NOMO-1 (cell line): ENCODE data around the gene CCNT2.
"Not testable (repeated sequence)": the region's sequence is repeated elsewhere in the genome, so short reads cannot be mapped to it uniquely, and the experiment has no call there.

Source experiments
- DNase-seq, 2 experiments: peaks; one replicate each; lab custom pipeline; 2025; ENCODE audit not compliant: unreplicated experiment in 2 of 2; lab: John Stamatoyannopoulos, UW

CCNT2 gene

DNA sequence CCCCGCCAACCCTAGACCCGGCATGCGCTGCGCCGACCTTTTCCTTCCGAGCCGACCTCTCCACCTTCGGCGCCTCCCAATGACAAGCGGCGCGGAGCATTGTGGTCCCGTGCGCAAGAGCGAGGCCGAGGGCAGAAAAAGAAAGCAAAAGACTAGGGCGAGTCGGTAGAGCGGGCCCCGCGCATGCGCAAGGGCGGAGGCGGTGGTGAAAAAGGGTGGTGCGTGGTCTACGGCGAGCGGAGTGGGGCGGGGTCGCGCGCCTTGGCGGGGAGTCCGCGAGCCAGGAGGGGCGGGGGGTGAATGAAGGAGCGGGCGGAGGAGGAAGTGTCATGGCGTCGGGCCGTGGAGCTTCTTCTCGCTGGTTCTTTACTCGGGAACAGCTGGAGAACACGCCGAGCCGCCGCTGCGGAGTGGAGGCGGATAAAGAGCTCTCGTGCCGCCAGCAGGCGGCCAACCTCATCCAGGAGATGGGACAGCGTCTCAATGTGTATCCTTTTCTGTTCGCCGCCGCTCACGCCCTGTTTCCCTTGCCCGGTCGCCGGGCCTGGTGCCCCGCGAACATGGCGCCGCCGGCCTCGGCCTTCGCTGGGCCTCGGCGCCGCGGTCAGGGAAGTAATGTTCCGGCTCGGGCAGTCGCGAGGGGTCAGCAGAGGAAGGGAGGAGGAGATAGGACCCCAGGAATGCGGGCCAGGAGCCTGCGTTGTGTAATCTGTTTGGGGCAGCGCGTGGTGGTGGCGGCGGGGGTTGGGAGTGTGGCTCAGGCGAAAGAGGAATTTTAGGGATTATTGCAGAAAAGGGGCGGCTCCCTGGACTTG is at the start of gene CCNT2:
TSS of gene CCNT2 (plus strand) at position 297 of the 815 bp plus-strand sequence. CDS start at position 330, 33 bp downstream.
- peak; percentile 98 to 99 for DNase-seq

DNA sequence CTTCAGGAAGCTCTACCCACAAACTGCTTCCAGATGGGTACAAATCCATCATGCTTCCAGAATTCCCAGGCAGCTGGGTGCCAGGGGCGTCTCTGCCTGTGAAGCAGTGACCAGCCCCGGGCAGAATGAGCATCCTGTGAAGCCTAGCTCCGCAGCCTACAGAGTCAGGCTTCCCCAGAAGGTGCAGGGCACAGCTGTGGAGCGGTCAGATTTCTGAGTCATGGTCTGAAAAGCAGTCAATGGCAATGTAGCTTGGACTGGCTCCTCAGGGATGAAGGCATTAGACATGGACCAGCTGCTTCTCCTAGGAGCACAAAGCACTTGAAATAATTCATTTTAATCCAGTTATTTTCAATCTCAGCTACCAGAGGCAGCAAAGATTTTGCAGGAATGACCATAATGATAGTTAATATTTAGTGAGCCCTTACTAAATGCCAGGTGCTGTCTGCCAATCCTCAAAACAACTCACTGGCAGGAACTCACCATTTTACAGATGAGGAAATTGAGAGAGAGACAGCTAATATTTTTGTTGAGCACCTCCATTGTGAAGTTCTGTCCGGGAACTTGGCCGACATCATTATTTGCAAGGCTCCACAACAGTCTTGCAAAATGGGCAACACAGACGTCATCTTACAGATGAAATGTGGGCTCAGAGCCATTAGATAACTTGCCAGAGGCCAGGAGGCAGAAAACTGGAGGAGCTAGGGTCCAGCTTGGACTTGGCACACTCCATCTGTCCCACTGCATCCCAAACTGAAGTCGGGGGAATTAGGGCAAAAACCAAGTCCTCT is 48.5 kb upstream of the CCNT2 start:
- DNase-seq: no peak

GRCh38 chr2:134873152-134873551 is 45.5 kb upstream of the CCNT2 start:
- no peak for DNase-seq

DNA sequence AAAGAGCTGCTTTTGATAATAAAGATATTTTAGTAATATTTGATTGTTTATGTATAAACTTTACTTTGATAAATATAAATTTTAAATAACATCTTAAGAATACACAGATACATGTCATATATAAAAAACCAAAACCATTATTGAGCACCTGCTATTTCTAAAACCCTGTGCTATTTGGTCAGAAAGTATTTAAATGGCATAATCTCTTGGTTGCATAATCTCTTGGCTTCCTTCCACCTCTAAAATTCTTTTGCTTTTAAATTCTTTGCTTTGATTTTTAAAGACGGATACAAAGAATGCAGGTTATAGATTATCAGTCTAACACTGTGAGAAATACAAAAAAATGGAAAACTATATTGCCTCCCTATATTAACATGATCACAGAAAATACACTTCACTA is 43.3 kb upstream of the CCNT2 start:
- no peak for DNase-seq

GRCh38 chr2:134882773-134883172 is 35.8 kb upstream of the CCNT2 start:
- DNase-seq: no peak

DNA sequence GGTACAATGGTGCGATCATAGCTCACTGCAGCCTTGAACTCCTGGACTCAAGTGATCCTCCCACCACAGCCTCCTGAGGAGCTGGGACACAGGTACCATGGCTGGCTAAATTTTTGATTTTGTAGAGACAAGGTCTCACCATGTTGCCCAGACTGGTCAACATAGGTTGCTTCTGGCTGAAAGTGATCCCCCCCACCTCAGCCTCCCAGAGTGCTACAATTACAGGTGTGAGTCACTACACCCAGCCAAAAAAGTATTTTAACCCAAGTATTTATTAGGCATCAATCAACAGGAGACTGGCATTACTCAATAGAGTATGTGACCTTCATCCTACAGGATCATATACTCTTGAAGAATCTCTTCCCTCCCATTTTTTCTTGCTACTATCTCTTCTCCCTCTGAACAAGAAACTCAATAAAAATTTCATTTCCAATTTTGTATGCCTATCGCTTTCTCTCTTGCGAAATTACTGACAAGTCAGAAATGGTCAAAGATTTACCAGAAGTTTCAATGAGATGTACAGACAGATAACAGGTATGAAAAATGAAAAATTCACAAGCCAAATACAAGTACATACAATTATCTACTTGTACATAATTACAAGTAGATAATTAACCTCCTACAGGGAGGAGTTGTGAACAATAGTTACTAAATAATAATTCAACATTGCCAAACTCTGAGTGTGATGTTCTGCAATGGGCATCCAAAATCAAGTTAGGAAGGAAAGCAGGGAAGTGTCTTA is 34.9 kb upstream of the CCNT2 start:
- no peak for DNase-seq

- DNase-seq: no peak
Measured at GRCh38 chr2:134884435-134884834, 34.2 kb upstream of the CCNT2 start.

DNA sequence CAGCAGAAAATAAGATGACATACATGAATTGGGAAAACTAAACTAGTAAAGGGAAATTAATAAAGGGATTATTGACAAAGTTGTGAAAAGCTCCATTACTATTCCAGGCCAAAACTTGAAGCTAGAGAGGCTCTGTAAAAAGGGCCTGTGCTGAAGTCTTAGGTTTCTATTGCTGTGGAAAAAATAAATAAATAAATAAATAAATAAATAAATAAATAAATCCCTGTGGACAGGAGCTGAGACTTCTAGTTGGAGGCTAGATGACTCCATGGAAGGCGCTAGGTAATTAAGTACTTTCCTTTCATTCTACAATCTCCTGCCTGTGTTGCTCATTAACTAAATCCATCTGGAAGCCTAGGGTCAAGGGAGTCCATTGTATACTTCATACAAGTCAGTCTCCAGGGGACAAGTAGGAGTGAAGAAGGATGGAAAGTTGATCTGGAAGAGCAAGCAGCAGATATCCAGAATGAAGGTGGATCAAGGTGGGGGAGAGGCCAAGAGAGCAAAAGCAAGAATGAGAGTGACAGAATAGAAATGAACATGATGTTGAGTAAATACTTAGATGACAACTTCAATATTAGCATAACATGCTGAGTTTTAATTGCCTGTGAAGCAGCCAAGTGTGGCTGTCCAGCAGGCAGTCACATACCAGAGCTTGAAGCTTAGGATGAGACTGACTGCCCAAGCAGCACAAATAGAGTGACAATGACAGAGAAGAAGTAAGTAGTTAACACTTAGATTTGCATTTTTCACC is 26.2 kb upstream of the CCNT2 start:
- DNase-seq: no peak

GRCh38 chr2:134897932-134898331 is 20.7 kb upstream of the CCNT2 start:
- no peak for DNase-seq

GRCh38 chr2:134899204-134899603 is 19.4 kb upstream of the CCNT2 start:
- DNase-seq: no peak

- DNase-seq: no peak
Measured at GRCh38 chr2:134900151-134900550, 18.5 kb upstream of the CCNT2 start.

DNA sequence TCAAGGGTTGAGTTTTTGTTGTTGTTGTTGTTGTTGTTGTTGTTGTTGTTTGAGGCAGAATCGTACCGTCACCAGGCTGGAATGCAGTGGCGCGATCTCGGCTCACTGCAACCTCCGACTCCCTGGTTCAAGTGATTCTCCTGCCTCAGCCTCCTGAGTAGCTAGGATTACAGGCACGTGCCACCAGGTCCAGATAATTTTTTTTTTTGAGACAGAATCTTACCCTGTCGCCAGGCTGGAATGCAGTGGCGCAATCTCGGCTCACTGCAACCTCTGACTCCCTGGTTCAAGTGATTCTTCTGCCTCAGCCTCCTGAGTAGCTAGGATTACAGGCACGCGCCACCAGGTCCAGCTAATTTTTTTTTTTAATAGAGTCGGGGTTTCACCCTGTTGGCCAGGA is 14.9 kb upstream of the CCNT2 start:
- not testable (repeated sequence) for DNase-seq

DNA sequence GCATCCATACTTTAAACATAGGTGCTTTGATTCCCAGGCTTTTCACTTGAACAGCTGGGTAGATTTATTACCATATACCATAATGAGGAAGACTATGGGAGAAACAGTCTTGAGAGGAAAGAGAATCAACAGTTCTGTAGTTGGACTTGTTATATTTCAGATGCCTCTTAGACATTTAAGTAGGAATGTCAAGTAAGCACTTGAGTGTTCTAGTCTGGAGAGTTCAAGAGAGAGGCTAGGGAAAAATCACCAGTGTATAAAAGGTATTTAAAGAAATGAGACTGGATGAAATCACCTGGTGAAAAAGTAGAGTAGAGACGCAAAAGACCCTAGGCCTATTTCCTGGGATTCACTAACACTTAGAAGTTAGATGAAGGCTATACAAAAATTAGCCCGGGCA is 13.5 kb upstream of the CCNT2 start:
- DNase-seq: no peak

GRCh38 chr2:134906726-134907125 is 11.9 kb upstream of the CCNT2 start:
- no peak for DNase-seq

DNA sequence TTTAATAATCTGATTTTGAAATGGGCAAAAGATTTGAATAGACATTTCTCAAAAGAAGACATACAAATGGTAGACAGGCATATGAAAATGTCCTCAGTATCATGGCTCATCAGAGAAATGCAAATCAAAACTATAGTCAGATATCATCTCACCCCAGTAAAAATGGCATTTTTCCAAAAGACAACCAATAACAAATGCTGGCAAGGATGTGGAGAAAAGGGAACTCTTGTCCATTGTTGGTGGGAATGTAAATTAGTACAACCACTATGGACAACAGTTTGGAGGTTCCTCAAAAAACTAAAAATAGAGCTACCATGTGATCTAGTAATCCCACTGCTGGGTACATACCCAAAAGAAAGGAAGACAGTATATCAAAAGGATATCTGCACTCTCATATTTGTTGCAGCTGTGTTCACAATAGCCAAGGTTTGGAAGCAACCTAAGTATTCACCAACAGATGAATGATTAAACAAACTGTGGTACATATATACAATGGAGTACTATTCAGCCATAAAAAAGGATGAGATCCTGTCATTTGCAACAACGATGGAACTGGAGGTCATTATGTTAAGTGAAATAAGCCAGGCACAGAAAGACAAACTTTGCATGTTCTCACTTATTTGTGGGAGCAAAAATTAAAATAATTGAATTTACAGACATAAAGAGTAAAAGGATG is 11.0 kb upstream of the CCNT2 start:
- DNase-seq: not testable (repeated sequence)

GRCh38 chr2:134910763-134911399 is 7.7 kb upstream of the CCNT2 start:
- no peak for DNase-seq

DNA sequence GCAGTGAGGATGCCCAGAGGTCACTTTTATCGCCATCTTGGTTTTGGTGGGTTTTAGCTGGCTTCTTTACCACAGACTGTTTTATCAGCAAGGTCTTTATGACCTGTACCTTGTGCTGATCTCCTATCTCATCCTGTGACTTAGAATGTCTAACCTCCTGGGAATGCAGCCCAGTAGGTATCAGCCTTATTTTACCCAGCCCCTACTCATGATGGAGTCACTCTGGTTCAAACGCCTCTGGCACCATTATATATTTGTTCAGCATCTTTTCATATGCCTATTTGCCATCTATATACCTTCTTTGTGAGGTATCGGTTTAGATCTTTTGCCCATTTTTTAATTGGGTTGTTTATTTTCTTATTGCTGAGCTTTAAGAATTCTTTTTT is 7.2 kb upstream of the CCNT2 start:
- no peak for DNase-seq

DNA sequence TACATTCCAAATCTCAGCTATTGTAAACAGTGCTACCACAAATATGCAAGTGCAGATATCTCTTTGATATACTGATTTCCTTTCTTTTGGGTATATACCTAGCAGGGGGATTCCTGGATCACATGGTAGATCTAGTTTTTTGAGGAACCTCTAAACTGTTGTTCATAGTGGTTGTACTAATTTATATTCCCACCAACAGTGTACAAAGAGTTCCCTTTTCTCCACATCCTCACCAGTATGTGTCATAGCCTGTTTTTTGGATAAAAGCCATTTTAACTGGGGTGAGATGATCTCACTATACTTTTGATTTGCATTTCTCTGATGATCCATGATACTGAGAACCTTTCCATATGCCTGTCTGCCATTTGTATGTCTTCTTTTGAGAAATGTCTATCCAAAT is 6.3 kb upstream of the CCNT2 start:
- no peak for DNase-seq

- DNase-seq: peak in 1 of 2 experiments; percentile 27
Measured at GRCh38 chr2:134917360-134917865, 1.2 kb upstream of the CCNT2 start.
